Activated CD8-positive, alpha-beta memory T cell treated with anti-CD3 and anti-CD28 coated beads for 36 hours (primary cell): Measurements from ENCODE around the gene RBM19. TPM values are rescaled to one million over a fixed set of nuclear protein-coding genes. Genes with fewer than 3 reads are reported as not detected.

Experiments
- CTCF ChIA-PET: fragments of 350-600 bp; sonication (Branson Sonifier 250); formaldehyde crosslinking; loops from one replicate; lab custom pipeline; 2021; ENCODE audit warnings: antibody characterized with exemption; lab: Charles Lee
- POLR2A ChIA-PET: fragments of 350-600 bp; sonication (Branson Sonifier 250); formaldehyde crosslinking; loops from one replicate; lab custom pipeline; 2021; ENCODE audit warnings: antibody characterized with exemption; lab: Charles Lee
- total RNA-seq, 2 experiments: library from RNA; stranded (reverse); gene quantifications; one replicate each; pipeline ENCODE4 v1.2.3, GENCODE V29; 2021

The RBM19 gene
- total RNA-seq, 2 experiments from 2014 or later = 98.0 to 103 TPM

- ChIA-PET CTCF (interaction anchor here (2.5 kb wide), 1 partner anchor 11 kb away, joined by 7 read pairs; no protein-coding TSS in a partner anchor), POLR2A (no interaction called here)
Observed at GRCh38 chr12:113991224-113992044, 25.3 kb upstream of the RBM19 start.

- ChIA-PET POLR2A (no interaction called here), CTCF (interaction anchor here (2.5 kb wide), 1 partner anchor 10 kb away, joined by 7 read pairs; no protein-coding TSS in a partner anchor)
Observed at GRCh38 chr12:113990250-113991223, 24.4 kb upstream of the RBM19 start.

GRCh38 chr12:113988976-113989375, 22.9 kb upstream of the RBM19 start:
- ChIA-PET POLR2A (no interaction called here), CTCF (no interaction called here)

GRCh38 chr12:113988064-113988451, 21.9 kb upstream of the RBM19 start:
- ChIA-PET CTCF (no interaction called here), POLR2A (no interaction called here)

GRCh38 chr12:113987261-113988063, 21.3 kb upstream of the RBM19 start:
- CTCF ChIA-PET = no interaction called here
- POLR2A ChIA-PET = no interaction called here

GRCh38 chr12:113984464-113984863, 18.3 kb upstream of the RBM19 start:
- ChIA-PET POLR2A (no interaction called here), CTCF (no interaction called here)

- ChIA-PET CTCF (no interaction called here), POLR2A (no interaction called here)
Observed at GRCh38 chr12:113983777-113984448, 17.8 kb upstream of the RBM19 start.

GRCh38 chr12:113983265-113983664, 17.1 kb upstream of the RBM19 start:
- ChIA-PET POLR2A (no interaction called here), CTCF (no interaction called here)

- ChIA-PET CTCF (no interaction called here), POLR2A (no interaction called here)
Observed at GRCh38 chr12:113981876-113982275, 15.8 kb upstream of the RBM19 start.

GRCh38 chr12:113980537-113981337, 14.6 kb upstream of the RBM19 start:
- ChIA-PET CTCF (interaction anchor here (0.7 to 1.9 kb wide), 10 partner anchors 9 to 528 kb away, joined by 3 to 11 read pairs (median 4); no protein-coding TSS in a partner anchor), POLR2A (no interaction called here)

GRCh38 chr12:113980054-113980453, 13.9 kb upstream of the RBM19 start:
- POLR2A ChIA-PET = no interaction called here
- CTCF ChIA-PET = interaction anchor here (0.9 to 1.9 kb wide), 7 partner anchors 8 to 528 kb away, joined by 3 to 11 read pairs (median 4); no protein-coding TSS in a partner anchor

- CTCF ChIA-PET = no interaction called here
Observed at GRCh38 chr12:113978080-113978479, 12.0 kb upstream of the RBM19 start.

GRCh38 chr12:113974006-113974405, 7.9 kb upstream of the RBM19 start:
- POLR2A ChIA-PET = no interaction called here

More at GRCh38 chr12:113978080-113978479, 12.0 kb upstream of the RBM19 start:
- POLR2A ChIA-PET = no interaction called here

GRCh38 chr12:113973109-113973904, 7.2 kb upstream of the RBM19 start:
- ChIA-PET POLR2A (no interaction called here), CTCF (no interaction called here)

More at GRCh38 chr12:113974006-113974405, 7.9 kb upstream of the RBM19 start:
- CTCF ChIA-PET = interaction anchor here (0.6 kb wide), 1 partner anchor 175 kb away, joined by 3 read pairs; no protein-coding TSS in a partner anchor

- CTCF ChIA-PET = interaction anchor here (1.3 kb wide), 1 partner anchor 9 kb away, joined by 4 read pairs; no protein-coding TSS in a partner anchor
- POLR2A ChIA-PET = interaction anchor here (0.6 kb wide), 1 partner anchor 192 kb away, joined by 3 read pairs; no protein-coding TSS in a partner anchor
Observed at GRCh38 chr12:113971392-113971791, 5.3 kb upstream of the RBM19 start.

GRCh38 chr12:113970211-113970610, 4.1 kb upstream of the RBM19 start:
- ChIA-PET CTCF (interaction anchor here (1.3 kb wide), 1 partner anchor 11 kb away, joined by 3 read pairs; no protein-coding TSS in a partner anchor), POLR2A (no interaction called here)
